CD8-positive, alpha-beta memory T cell (primary cell): ENCODE measurements around the gene RHBDL1. TPM values are rescaled to one million over a fixed set of nuclear protein-coding genes. Genes with fewer than 3 reads are reported as not detected.

ENCODE experiments used
- CTCF ChIA-PET: fragments of 350-600 bp; sonication (Branson Sonifier 250); formaldehyde crosslinking; loops from one replicate; lab custom pipeline; 2021; ENCODE audit warnings: antibody characterized with exemption; lab: Charles Lee
- POLR2A ChIA-PET: fragments of 350-600 bp; sonication (Branson Sonifier 250); formaldehyde crosslinking; loops from one replicate; lab custom pipeline; 2021; ENCODE audit warnings: antibody characterized with exemption; lab: Charles Lee
- DNase-seq, 5 donors: peaks; one replicate each; pipeline versions ENCODE4 v3.0.0 to v3.0.0-alpha.2; 2020 to 2022; ENCODE audit warnings: mixed read lengths in 1 of 5
- H3K27ac ChIP-seq: one replicate; pipeline ENCODE4 v1.7.0; 2013; ENCODE audit warnings: low read depth, mild to moderate bottlenecking, low read length, moderate library complexity
- H3K27me3 ChIP-seq: 2 replicates; pipeline ENCODE4 v1.7.0; 2013; ENCODE audit warnings: low read length, mild to moderate bottlenecking; ENCODE audit not compliant: insufficient read depth, poor library complexity, severe bottlenecking
- H3K36me3 ChIP-seq: 2 replicates; pipeline ENCODE4 v1.7.0; 2013; ENCODE audit warnings: mild to moderate bottlenecking, low read length, moderate library complexity; ENCODE audit not compliant: insufficient read depth
- H3K4me1 ChIP-seq: 2 replicates; pipeline ENCODE4 v1.7.0; 2013; ENCODE audit warnings: mild to moderate bottlenecking, low read length, moderate library complexity; ENCODE audit not compliant: insufficient read depth
- H3K4me3 ChIP-seq: 2 replicates; pipeline ENCODE4 v1.7.0; 2013; ENCODE audit warnings: mild to moderate bottlenecking, low read length
- H3K9me3 ChIP-seq: 2 replicates; pipeline ENCODE4 v1.7.0; 2013; ENCODE audit warnings: mild to moderate bottlenecking, low read length
- H3K27ac Mint-ChIP-seq, 8 donors: one replicate each; pipeline ENCODE4 v1.8.0; 2020 to 2021; ENCODE audit warnings: mixed read lengths in 8 of 8, mild to moderate bottlenecking in 6 of 8, inconsistent platforms in 3 of 8, moderate library complexity in 3 of 8
- H3K27me3 Mint-ChIP-seq, 2 donors: one replicate each; pipeline ENCODE4 v1.8.0; 2020 to 2021; ENCODE audit warnings: mixed read lengths in 2 of 2, mild to moderate bottlenecking in 1 of 2, moderate library complexity in 1 of 2
- H3K36me3 Mint-ChIP-seq, 3 donors: one replicate each; pipeline ENCODE4 v1.8.0; 2020 to 2021; ENCODE audit warnings: mixed read lengths in 3 of 3, inconsistent platforms in 1 of 3, mild to moderate bottlenecking in 1 of 3
- H3K4me1 Mint-ChIP-seq, 3 donors: one replicate each; pipeline ENCODE4 v1.8.0; 2020 to 2021; ENCODE audit warnings: mixed read lengths in 3 of 3, inconsistent platforms in 1 of 3, mild to moderate bottlenecking in 1 of 3
- H3K4me3 Mint-ChIP-seq, 7 donors: one replicate each; pipeline ENCODE4 v1.8.0; 2020 to 2021; ENCODE audit warnings: mixed read lengths in 7 of 7, mild to moderate bottlenecking in 6 of 7, moderate library complexity in 4 of 7, inconsistent platforms in 2 of 7
- H3K9me3 Mint-ChIP-seq, 5 donors: one replicate each; pipeline ENCODE4 v1.8.0; 2020 to 2022; ENCODE audit warnings: mixed read lengths in 5 of 5, mild to moderate bottlenecking in 3 of 5, moderate library complexity in 2 of 5, inconsistent platforms in 1 of 5
- polyA plus RNA-seq: library from polyadenylated mRNA; unstranded; fragments of 300-500 nt; fragmentation: Illumina TruSeq; gene quantifications from one replicate; pipeline ENCODE4 v1.2.3, GENCODE V29; 2021
- total RNA-seq, 2 experiments: library from RNA; stranded (reverse); gene quantifications; one replicate each; pipeline ENCODE4 v1.2.3, GENCODE V29; 2021

RHBDL1 gene
- total and polyA plus RNA-seq, 3 experiments from 2014 or later = 0.29 to 0.44 (median 0.33) TPM

DNA sequence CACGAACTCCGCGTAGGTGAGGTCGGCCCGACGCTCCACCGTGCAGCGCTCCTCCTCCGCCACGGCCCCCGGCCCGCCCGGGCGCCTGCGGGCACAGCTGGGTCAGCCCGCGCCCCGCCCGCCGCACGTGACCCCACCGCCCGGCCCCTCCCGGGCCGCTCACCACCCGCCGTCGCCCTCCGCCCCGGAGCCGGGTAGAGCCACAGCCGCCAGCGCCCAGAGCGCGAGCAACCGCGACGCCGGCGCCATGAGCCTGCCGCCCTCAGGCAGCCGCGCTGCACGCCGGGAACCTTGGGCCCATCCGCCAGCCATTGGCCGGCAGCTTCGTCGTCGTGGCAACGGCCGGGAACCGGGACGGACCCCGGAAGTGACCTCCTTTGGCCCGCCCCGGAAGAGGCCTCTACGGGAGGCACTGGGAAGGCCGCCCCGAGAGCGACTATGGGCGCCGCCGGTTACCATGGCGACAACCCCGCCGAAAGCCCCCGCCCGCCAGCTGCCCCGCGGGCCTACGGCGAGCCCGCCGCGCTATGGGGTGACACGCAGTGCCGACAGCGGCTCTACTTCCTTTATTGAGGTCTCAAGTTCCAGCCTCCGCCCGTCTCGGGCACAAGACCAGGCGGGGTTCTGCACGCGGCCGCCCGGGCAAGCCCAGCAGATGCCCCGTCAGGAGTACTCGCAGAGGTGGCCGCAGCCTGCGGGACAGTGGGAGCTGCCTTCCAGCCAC, 8.8 kb downstream of the RHBDL1 start, which contains the start of gene JMJD8:
JMJD8 (minus strand) TSS at position 264 of the 724 bp plus-strand sequence; CDS start at position 249, 15 bp downstream.
- no peaks in the 10 kb centered on the region for H3K27me3 Mint-ChIP-seq

DNA sequence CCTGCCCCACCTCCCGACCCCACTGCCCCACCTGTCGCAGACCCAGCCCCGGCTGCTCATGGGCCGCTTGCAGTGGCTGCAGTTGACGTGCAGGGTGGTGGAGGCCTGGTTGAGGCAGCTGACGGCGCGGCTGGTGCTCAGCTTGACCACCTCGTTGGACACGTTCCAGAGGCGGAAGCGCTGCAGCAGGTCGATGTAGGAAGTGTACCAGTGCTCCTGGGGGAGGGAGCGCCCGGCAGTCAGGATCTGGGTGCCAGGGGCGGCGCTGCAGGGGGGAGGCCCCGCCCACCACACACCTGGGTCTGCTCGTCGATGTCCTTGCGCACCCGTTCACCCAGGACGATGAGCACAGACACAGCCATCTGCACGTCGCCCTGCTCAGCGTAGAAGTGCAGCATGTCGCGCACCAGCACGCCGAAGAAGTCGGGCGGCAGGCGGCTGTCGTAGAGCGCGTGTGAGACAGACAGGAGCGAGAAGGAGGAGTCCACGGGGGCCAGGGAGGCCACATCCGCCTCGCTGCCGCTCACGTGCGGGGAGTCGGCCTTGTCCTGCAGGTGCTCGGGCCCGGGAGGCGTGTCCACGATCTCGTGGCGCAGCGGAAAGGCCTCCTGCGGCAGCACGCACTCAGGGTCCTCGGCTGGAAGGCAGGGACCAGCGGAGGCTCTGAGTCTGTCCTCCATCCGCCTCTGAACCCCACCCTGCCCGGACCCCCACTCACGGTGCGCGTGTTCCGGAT, 9.7 kb downstream of the RHBDL1 start:
- H3K4me3 Mint-ChIP-seq = no peak overlapping the region
- no peaks in the 10 kb centered on the region for H3K27me3 Mint-ChIP-seq
- peaks cover 9 to 61% (median 24%) of the 10 kb centered on the region in 3 donors for H3K4me1 Mint-ChIP-seq
- Histone ChIP-seq H3K27me3 (no peaks in the 10 kb centered on the region), H3K4me1 (peaks cover 47% of the 10 kb centered on the region), H3K4me3 (no peak overlapping the region), H3K36me3 (peaks cover 8% of the 10 kb centered on the region), H3K9me3 (no peaks in the 10 kb centered on the region), H3K27ac (no peak overlapping the region)
- no peaks in the 10 kb centered on the region for H3K9me3 Mint-ChIP-seq
- no peak for DNase-seq
- CTCF ChIA-PET = no interaction called here
- H3K36me3 Mint-ChIP-seq = peaks cover 0 to 39% (median 3%) of the 10 kb centered on the region in 3 donors
- POLR2A ChIA-PET = interaction anchor here (0.8 to 1.4 kb wide), 3 partner anchors 10 to 40 kb away, joined by 3 to 8 read pairs (median 3); no protein-coding TSS in a partner anchor
- H3K27ac Mint-ChIP-seq = peak overlapping the region in 1 of 8 donors; percentile 46

More for the DNA sequence above, 8.8 kb downstream of the RHBDL1 start, which contains the start of gene JMJD8:
- Mint-ChIP-seq H3K36me3 (peaks cover 0 to 38% (median 3%) of the 10 kb centered on the region in 3 donors), H3K4me1 (peaks cover 8 to 55% (median 19%) of the 10 kb centered on the region in 3 donors), H3K4me3 (peak within 1 kb of the TSS; percentile 65 to 91 (median 81)), H3K27ac (peak within 1 kb of the TSS in 6 of 8 donors; percentile 73 to 90 (median 81)), H3K9me3 (no peaks in the 10 kb centered on the region)
- ChIA-PET POLR2A (interaction anchor here (0.6 to 1.4 kb wide), 5 partner anchors 9 to 96 kb away, joined by 3 to 8 read pairs (median 3); no protein-coding TSS in a partner anchor), CTCF (interaction anchor here (1.0 kb wide), 1 partner anchor 25 kb away, joined by 3 read pairs; no protein-coding TSS in a partner anchor)
- H3K4me3 ChIP-seq = peak within 1 kb of the TSS; percentile 41
- peaks cover 44% of the 10 kb centered on the region for H3K4me1 ChIP-seq
- no peaks in the 10 kb centered on the region for H3K9me3 ChIP-seq
- H3K27ac ChIP-seq = peak within 1 kb of the TSS; percentile 61
- peaks cover 8% of the 10 kb centered on the region for H3K36me3 ChIP-seq
- peak; percentile 93 to 97 (median 95) for DNase-seq
- H3K27me3 ChIP-seq = no peaks in the 10 kb centered on the region

DNA sequence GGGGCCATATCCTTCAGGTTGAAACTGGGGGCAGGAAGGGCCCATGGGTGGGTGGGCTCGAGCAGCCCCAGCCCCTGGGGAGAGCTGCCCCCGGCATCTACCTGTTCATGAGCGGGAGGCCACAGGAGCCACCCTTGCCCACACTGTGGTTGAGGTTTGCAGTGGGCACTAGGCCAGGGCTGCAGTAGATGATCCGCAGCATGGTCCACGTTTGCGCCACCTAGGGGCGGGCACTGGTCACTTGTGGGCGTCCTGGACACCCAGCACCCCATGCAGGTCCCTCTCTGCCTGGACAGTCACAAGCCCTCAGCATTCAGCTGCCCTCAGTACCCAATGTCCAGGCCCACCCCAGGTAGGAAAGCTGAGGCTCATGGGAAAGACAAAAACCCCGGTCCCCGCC, 10.5 kb downstream of the RHBDL1 start:
- H3K36me3 ChIP-seq = peaks cover 8% of the 10 kb centered on the region
- CTCF ChIA-PET = no interaction called here
- POLR2A ChIA-PET = interaction anchor here (1.4 kb wide), 1 partner anchor 18 kb away, joined by 4 read pairs; the partner anchor contains the start of gene RHOT2
- no peak overlapping the region for H3K27ac ChIP-seq
- H3K4me3 Mint-ChIP-seq = peak overlapping the region in 6 of 7 donors; percentile 5 to 55 (median 40)
- H3K4me1 Mint-ChIP-seq = peaks cover 18 to 65% (median 28%) of the 10 kb centered on the region in 3 donors
- H3K9me3 Mint-ChIP-seq = no peaks in the 10 kb centered on the region
- peaks cover 0 to 38% (median 3%) of the 10 kb centered on the region in 3 donors for H3K36me3 Mint-ChIP-seq
- H3K27me3 ChIP-seq = no peaks in the 10 kb centered on the region
- H3K4me3 ChIP-seq = no peak overlapping the region
- no peaks in the 10 kb centered on the region for H3K9me3 ChIP-seq
- peak overlapping the region in 2 of 8 donors; percentile 38 to 54 for H3K27ac Mint-ChIP-seq
- H3K27me3 Mint-ChIP-seq = no peaks in the 10 kb centered on the region
- peaks cover 45% of the 10 kb centered on the region for H3K4me1 ChIP-seq
- no peak for DNase-seq

- POLR2A ChIA-PET = interaction anchor here (0.6 to 1.4 kb wide), 2 partner anchors 12 to 19 kb away, joined by 4 to 6 read pairs; partner anchors contain the start of gene RHOT2
- peak overlapping the region in 2 of 7 donors; percentile 18 to 42 for H3K4me3 Mint-ChIP-seq
Measured at GRCh38 chr16:686459-687260, 11.2 kb downstream of the RHBDL1 start.

GRCh38 chr16:687499-687898, 12.0 kb downstream of the RHBDL1 start:
- DNase-seq = no peak
- Mint-ChIP-seq H3K36me3 (peaks cover 0 to 23% (median 1%) of the 10 kb centered on the region in 3 donors), H3K4me1 (peaks cover 19 to 54% (median 23%) of the 10 kb centered on the region in 3 donors), H3K27ac (no peak overlapping the region), H3K4me3 (peak overlapping the region in 2 of 7 donors; percentile 32 to 42), H3K9me3 (no peaks in the 10 kb centered on the region), H3K27me3 (no peaks in the 10 kb centered on the region)
- Histone ChIP-seq H3K27me3 (no peaks in the 10 kb centered on the region), H3K9me3 (no peaks in the 10 kb centered on the region), H3K36me3 (no peaks in the 10 kb centered on the region), H3K4me3 (no peak overlapping the region), H3K27ac (no peak overlapping the region), H3K4me1 (peaks cover 33% of the 10 kb centered on the region)
- ChIA-PET POLR2A (no interaction called here), CTCF (interaction anchor here (1.5 kb wide), 1 partner anchor 19 kb away, joined by 3 read pairs; the partner anchor contains the start of gene RHOT2)

More at GRCh38 chr16:686459-687260, 11.2 kb downstream of the RHBDL1 start:
- no peaks in the 10 kb centered on the region for H3K27me3 ChIP-seq
- H3K27me3 Mint-ChIP-seq = no peaks in the 10 kb centered on the region
- peaks cover 17 to 62% (median 24%) of the 10 kb centered on the region in 3 donors for H3K4me1 Mint-ChIP-seq
- H3K36me3 Mint-ChIP-seq = peaks cover 0 to 31% (median 3%) of the 10 kb centered on the region in 3 donors
- CTCF ChIA-PET = interaction anchor here (1.5 kb wide), 1 partner anchor 19 kb away, joined by 3 read pairs; the partner anchor contains the start of gene RHOT2
- peaks cover 5% of the 10 kb centered on the region for H3K36me3 ChIP-seq
- no peak overlapping the region for H3K27ac ChIP-seq
- H3K27ac Mint-ChIP-seq = peak overlapping the region in 1 of 8 donors; percentile 51
- DNase-seq = no peak
- no peaks in the 10 kb centered on the region for H3K9me3 ChIP-seq
- H3K9me3 Mint-ChIP-seq = no peaks in the 10 kb centered on the region
- peaks cover 38% of the 10 kb centered on the region for H3K4me1 ChIP-seq
- no peak overlapping the region for H3K4me3 ChIP-seq

GRCh38 chr16:689175-689897, 13.9 kb downstream of the RHBDL1 start:
- no peaks in the 10 kb centered on the region for H3K9me3 Mint-ChIP-seq
- peak overlapping the region; percentile 96 for H3K4me3 ChIP-seq
- no peaks in the 10 kb centered on the region for H3K27me3 ChIP-seq
- H3K4me3 Mint-ChIP-seq = peak overlapping the region; percentile 87 to 97 (median 90)
- peaks cover 25% of the 10 kb centered on the region for H3K4me1 ChIP-seq
- peak overlapping the region; percentile 89 for H3K27ac ChIP-seq
- H3K27ac Mint-ChIP-seq = peak overlapping the region in 7 of 8 donors; percentile 79 to 96 (median 92)
- CTCF ChIA-PET = interaction anchor here (1.6 kb wide), 2 partner anchors 9 to 23 kb away, joined by 3 to 7 read pairs; partner anchors contain the start of gene STUB1
- H3K36me3 Mint-ChIP-seq = peaks cover 0 to 11% (median 0%) of the 10 kb centered on the region in 3 donors
- peaks cover 0 to 1% of the 10 kb centered on the region in 2 donors for H3K27me3 Mint-ChIP-seq
- peaks cover 19 to 43% (median 23%) of the 10 kb centered on the region in 3 donors for H3K4me1 Mint-ChIP-seq
- DNase-seq = no peak
- H3K9me3 ChIP-seq = no peaks in the 10 kb centered on the region
- POLR2A ChIA-PET = interaction anchor here (0.7 to 2.0 kb wide), 5 partner anchors 8 to 53 kb away, joined by 3 to 12 read pairs (median 4); partner anchors contain the start of genes ANTKMT, HAGHL and METTL26
- no peaks in the 10 kb centered on the region for H3K36me3 ChIP-seq
